Stimulated activated CD4-positive, alpha-beta T cell treated with anti-CD3 and anti-CD28 coated beads, Interleukin-2, amount 100 ng/mL, for 4 hours (primary cell): ENCODE data around the gene KRTCAP2.

ENCODE experiments used
- DNase-seq: peaks from one replicate; pipeline ENCODE4 v3.0.0-alpha.2; 2020; ENCODE audit warnings: low read depth

Gene KRTCAP2

GRCh38 chr1:155133799-155134281 is 39.3 kb downstream of the KRTCAP2 start:
- no peak for DNase-seq

- no peak for DNase-seq
Measured at GRCh38 chr1:155131856-155132255, 41.2 kb downstream of the KRTCAP2 start.

GRCh38 chr1:155131285-155131684 is 41.8 kb downstream of the KRTCAP2 start:
- no peak for DNase-seq

GRCh38 chr1:155130272-155131006 is 42.7 kb downstream of the KRTCAP2 start:
- DNase-seq: no peak

- no peak for DNase-seq
Measured at GRCh38 chr1:155128755-155129473, 44.2 kb downstream of the KRTCAP2 start.

GRCh38 chr1:155127967-155128754 is 44.9 kb downstream of the KRTCAP2 start:
- no peak for DNase-seq

GRCh38 chr1:155127105-155127966 is 45.8 kb downstream of the KRTCAP2 start, which contains the start of gene EFNA1:
Gene EFNA1, plus strand, starts transcription at chr1:155127876. Its CDS starts 102 bp downstream, at chr1:155127978.
- peak; percentile 24 for DNase-seq

- DNase-seq: peak; percentile 23
Measured at GRCh38 chr1:155126556-155127104, 46.5 kb downstream of the KRTCAP2 start.

- DNase-seq: no peak
Measured at GRCh38 chr1:155125946-155126555, 47.1 kb downstream of the KRTCAP2 start.

- DNase-seq: no peak
Measured at GRCh38 chr1:155125511-155125945, 47.6 kb downstream of the KRTCAP2 start.

GRCh38 chr1:155124503-155125463 is 48.3 kb downstream of the KRTCAP2 start:
- no peak for DNase-seq

- DNase-seq: no peak
Measured at GRCh38 chr1:155123801-155124200, 49.3 kb downstream of the KRTCAP2 start.

- no peak for DNase-seq
Measured at GRCh38 chr1:155122308-155122707, 50.8 kb downstream of the KRTCAP2 start.

GRCh38 chr1:155121249-155121648 is 51.9 kb downstream of the KRTCAP2 start:
- DNase-seq: no peak

- DNase-seq: no peak
Measured at GRCh38 chr1:155120253-155120652, 52.9 kb downstream of the KRTCAP2 start.
